HepG2 (cell line): ENCODE measurements around the gene RASD2.

ENCODE experiments used
- NBN ChIP-seq: fragments of 450-650 bp; conservative IDR thresholded peaks from 2 replicates; pipeline ENCODE4 v1.6.1; 2017
- TF ChIP-seq, protein P1 (sequence below): sonication (generic); formaldehyde crosslinking; IDR thresholded peaks from 2 replicates; pipeline ENCODE4 v1.5.0; 2020; ENCODE audit warnings: missing genetic modification reagents, mild to moderate bottlenecking, borderline replicate concordance
- TF ChIP-seq, protein P2 (sequence below): sonication (generic); formaldehyde crosslinking; IDR thresholded peaks from 2 replicates; pipeline ENCODE4 v1.5.0; 2020; ENCODE audit warnings: mild to moderate bottlenecking, missing genetic modification reagents, moderate library complexity

DNA sequence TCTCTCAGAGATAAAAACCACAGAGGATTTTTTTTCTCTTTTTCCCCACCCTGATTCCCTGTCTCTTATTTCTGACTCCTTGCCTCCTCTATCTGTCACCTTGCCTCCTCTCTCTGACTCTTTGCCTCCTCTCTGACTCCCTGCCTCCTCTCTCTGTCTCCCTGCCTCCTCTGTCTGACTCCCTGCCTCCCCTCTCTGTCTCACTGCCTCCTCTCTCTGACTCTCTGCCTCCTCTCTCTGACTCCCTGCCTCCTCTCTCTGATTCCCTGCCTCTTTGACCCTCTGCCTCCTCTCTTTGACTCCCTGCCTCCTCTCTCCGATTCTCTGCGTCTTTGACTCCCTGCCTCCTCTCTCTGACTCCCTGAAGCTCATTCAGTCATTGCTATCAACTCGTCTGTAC, 3.1 kb downstream of the RASD2 start:
- TF ChIP-seq NBN = no peak
- TF ChIP-seq, protein P1, sequence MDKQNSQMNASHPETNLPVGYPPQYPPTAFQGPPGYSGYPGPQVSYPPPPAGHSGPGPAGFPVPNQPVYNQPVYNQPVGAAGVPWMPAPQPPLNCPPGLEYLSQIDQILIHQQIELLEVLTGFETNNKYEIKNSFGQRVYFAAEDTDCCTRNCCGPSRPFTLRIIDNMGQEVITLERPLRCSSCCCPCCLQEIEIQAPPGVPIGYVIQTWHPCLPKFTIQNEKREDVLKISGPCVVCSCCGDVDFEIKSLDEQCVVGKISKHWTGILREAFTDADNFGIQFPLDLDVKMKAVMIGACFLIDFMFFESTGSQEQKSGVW = no peak
- TF ChIP-seq, protein P2, sequence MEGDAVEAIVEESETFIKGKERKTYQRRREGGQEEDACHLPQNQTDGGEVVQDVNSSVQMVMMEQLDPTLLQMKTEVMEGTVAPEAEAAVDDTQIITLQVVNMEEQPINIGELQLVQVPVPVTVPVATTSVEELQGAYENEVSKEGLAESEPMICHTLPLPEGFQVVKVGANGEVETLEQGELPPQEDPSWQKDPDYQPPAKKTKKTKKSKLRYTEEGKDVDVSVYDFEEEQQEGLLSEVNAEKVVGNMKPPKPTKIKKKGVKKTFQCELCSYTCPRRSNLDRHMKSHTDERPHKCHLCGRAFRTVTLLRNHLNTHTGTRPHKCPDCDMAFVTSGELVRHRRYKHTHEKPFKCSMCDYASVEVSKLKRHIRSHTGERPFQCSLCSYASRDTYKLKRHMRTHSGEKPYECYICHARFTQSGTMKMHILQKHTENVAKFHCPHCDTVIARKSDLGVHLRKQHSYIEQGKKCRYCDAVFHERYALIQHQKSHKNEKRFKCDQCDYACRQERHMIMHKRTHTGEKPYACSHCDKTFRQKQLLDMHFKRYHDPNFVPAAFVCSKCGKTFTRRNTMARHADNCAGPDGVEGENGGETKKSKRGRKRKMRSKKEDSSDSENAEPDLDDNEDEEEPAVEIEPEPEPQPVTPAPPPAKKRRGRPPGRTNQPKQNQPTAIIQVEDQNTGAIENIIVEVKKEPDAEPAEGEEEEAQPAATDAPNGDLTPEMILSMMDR (CRISPR knock-in tag) = no peak
